ENCODE measurements around the gene DAAM1. TPM values are rescaled to one million over a fixed set of nuclear protein-coding genes. Genes with fewer than 3 reads are reported as not detected.

The DAAM1 gene
- total RNA-seq, 1 donor from 2014 or later: 40.7 TPM

DNA sequence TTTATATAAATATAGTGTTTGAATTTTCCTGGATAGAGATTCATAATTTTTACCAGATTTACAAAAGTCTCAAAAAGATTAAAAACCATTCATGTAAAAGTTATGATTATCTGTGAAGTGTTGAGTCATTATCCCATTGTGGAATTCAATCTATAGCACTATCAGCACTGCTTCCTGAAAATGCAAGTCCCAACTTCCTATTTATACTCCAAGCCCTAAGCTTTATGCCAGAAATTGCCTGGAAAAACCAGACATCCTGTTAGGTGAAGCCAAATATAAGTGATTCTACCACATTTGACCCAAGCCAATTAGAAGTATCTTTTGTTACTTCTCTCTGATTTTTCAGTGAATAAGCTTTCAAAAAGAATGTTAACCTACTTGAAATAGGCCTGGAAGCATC is 147.6 kb downstream of the DAAM1 start:
- no peak for TF ChIP-seq CTCF (IDR thresholded peaks at IDR 0.05)
- no peaks in the 10 kb centered on the region for H3K9me3 Mint-ChIP-seq (ENCODE audit: low read depth)
- peaks cover 34% of the 10 kb centered on the region for H3K4me1 Mint-ChIP-seq (ENCODE audit: low read depth)
- H3K27me3 Mint-ChIP-seq (ENCODE audit: low read depth): no peaks in the 10 kb centered on the region
- no peak for DNase-seq (ENCODE audit: low spot score)
- peaks cover 12% of the 10 kb centered on the region for H3K36me3 Mint-ChIP-seq (ENCODE audit: low read depth)
- H3K4me3 Mint-ChIP-seq (ENCODE audit: unreplicated experiment): no peak overlapping the region
- H3K27ac Mint-ChIP-seq (ENCODE audit: unreplicated experiment): no peak overlapping the region

GRCh38 chr14:59336706-59337105 is 148.2 kb downstream of the DAAM1 start:
- H3K27ac Mint-ChIP-seq (ENCODE audit: unreplicated experiment): no peak overlapping the region
- no peaks in the 10 kb centered on the region for H3K9me3 Mint-ChIP-seq (ENCODE audit: low read depth)
- peaks cover 12% of the 10 kb centered on the region for H3K36me3 Mint-ChIP-seq (ENCODE audit: low read depth)
- H3K4me3 Mint-ChIP-seq (ENCODE audit: unreplicated experiment): no peak overlapping the region
- no peak for DNase-seq (ENCODE audit: low spot score)
- TF ChIP-seq CTCF (IDR thresholded peaks at IDR 0.05): no peak
- peaks cover 36% of the 10 kb centered on the region for H3K4me1 Mint-ChIP-seq (ENCODE audit: low read depth)
- H3K27me3 Mint-ChIP-seq (ENCODE audit: low read depth): no peaks in the 10 kb centered on the region

- peaks cover 35% of the 10 kb centered on the region for H3K4me1 Mint-ChIP-seq (ENCODE audit: low read depth)
- DNase-seq (ENCODE audit: low spot score): no peak
Measured at GRCh38 chr14:59337141-59337611, 148.7 kb downstream of the DAAM1 start.

GRCh38 chr14:59338761-59339160 is 150.3 kb downstream of the DAAM1 start:
- no peak for DNase-seq (ENCODE audit: low spot score)
- Mint-ChIP-seq H3K27ac (ENCODE audit: unreplicated experiment) (no peak overlapping the region), H3K27me3 (ENCODE audit: low read depth) (no peaks in the 10 kb centered on the region), H3K9me3 (ENCODE audit: low read depth) (no peaks in the 10 kb centered on the region), H3K4me1 (ENCODE audit: low read depth) (peaks cover 29% of the 10 kb centered on the region), H3K36me3 (ENCODE audit: low read depth) (peaks cover 14% of the 10 kb centered on the region), H3K4me3 (ENCODE audit: unreplicated experiment) (no peak overlapping the region)
- TF ChIP-seq CTCF (IDR thresholded peaks at IDR 0.05): no peak

More at GRCh38 chr14:59337141-59337611, 148.7 kb downstream of the DAAM1 start:
- H3K4me3 Mint-ChIP-seq (ENCODE audit: unreplicated experiment): no peak overlapping the region
- H3K9me3 Mint-ChIP-seq (ENCODE audit: low read depth): no peaks in the 10 kb centered on the region
- TF ChIP-seq CTCF (IDR thresholded peaks at IDR 0.05): no peak
- peaks cover 12% of the 10 kb centered on the region for H3K36me3 Mint-ChIP-seq (ENCODE audit: low read depth)
- no peaks in the 10 kb centered on the region for H3K27me3 Mint-ChIP-seq (ENCODE audit: low read depth)
- no peak overlapping the region for H3K27ac Mint-ChIP-seq (ENCODE audit: unreplicated experiment)

GRCh38 chr14:59339524-59340330 is 151.3 kb downstream of the DAAM1 start:
- TF ChIP-seq CTCF (IDR thresholded peaks at IDR 0.05): no peak
- H3K4me3 Mint-ChIP-seq (ENCODE audit: unreplicated experiment): no peak overlapping the region
- no peaks in the 10 kb centered on the region for H3K9me3 Mint-ChIP-seq (ENCODE audit: low read depth)
- no peak overlapping the region for H3K27ac Mint-ChIP-seq (ENCODE audit: unreplicated experiment)
- peaks cover 24% of the 10 kb centered on the region for H3K4me1 Mint-ChIP-seq (ENCODE audit: low read depth)
- no peaks in the 10 kb centered on the region for H3K27me3 Mint-ChIP-seq (ENCODE audit: low read depth)
- H3K36me3 Mint-ChIP-seq (ENCODE audit: low read depth): peaks cover 14% of the 10 kb centered on the region
- DNase-seq (ENCODE audit: low spot score): no peak
